IPS-15b (cell line): Measurements from ENCODE around the gene PCDHGB7.
"Not testable (repeated sequence)": the region's sequence is repeated elsewhere in the genome, so short reads cannot be mapped to it uniquely, and the experiment has no call there.

Experiments used
- H3K27me3 ChIP-seq: one replicate; pipeline ENCODE4 v1.6.1; 2013; ENCODE audit warnings: low read length; ENCODE audit not compliant: control insufficient read depth, insufficient read depth
- H3K36me3 ChIP-seq: one replicate; pipeline ENCODE4 v1.6.1; 2013; ENCODE audit warnings: low read length; ENCODE audit not compliant: control insufficient read depth, insufficient read depth
- H3K4me1 ChIP-seq: one replicate; pipeline ENCODE4 v1.6.1; 2013; ENCODE audit warnings: mild to moderate bottlenecking, low read length; ENCODE audit not compliant: control insufficient read depth, insufficient read depth
- H3K4me3 ChIP-seq: one replicate; pipeline ENCODE4 v1.5.1; 2013; ENCODE audit warnings: low read depth, low read length
- H3K9ac ChIP-seq: one replicate; pipeline ENCODE4 v1.6.1; 2013; ENCODE audit warnings: low read depth, mild to moderate bottlenecking, low read length
- H3K9me3 ChIP-seq: one replicate; pipeline ENCODE4 v1.6.1; 2013; ENCODE audit warnings: mild to moderate bottlenecking, low read length; ENCODE audit not compliant: control insufficient read depth, insufficient read depth

Gene PCDHGB7

DNA sequence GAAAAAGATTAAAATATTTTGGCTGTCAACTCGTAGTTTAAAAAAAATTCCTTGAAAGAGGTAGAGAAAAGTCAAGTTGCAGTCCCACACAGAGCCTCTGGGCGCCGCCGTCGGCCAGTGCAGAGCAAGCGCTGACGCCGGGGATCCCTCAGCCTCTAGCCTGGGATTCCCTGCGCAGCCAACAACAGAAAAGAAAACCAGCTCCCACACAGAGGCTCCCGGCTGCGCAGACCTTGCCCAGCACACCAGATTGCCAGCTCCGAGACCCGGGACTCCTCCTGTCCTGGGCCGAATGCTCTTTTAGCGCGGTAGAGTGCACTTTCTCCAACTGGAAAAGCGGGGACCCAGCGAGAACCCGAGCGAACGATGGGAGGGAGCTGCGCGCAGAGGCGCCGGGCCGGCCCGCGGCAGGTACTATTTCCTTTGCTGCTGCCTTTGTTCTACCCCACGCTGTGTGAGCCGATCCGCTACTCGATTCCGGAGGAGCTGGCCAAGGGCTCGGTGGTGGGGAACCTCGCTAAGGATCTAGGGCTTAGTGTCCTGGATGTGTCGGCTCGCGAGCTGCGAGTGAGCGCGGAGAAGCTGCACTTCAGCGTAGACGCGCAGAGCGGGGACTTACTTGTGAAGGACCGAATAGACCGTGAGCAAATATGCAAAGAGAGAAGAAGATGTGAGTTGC lies at the start of gene PCDHGB7:
Gene PCDHGB7, plus strand, starts transcription at position 184 of the 679 bp plus-strand sequence. Its CDS starts 183 bp downstream, at position 367.
- H3K9me3 ChIP-seq, H3K36me3 ChIP-seq, H3K4me1 ChIP-seq: not testable (repeated sequence)
- H3K27me3 ChIP-seq, result peaks cover 17% of the 10 kb centered on the region
- H3K9ac ChIP-seq, result peak within 1 kb of the TSS; percentile 56
- peak within 1 kb of the TSS; percentile 55 for H3K4me3 ChIP-seq

DNA sequence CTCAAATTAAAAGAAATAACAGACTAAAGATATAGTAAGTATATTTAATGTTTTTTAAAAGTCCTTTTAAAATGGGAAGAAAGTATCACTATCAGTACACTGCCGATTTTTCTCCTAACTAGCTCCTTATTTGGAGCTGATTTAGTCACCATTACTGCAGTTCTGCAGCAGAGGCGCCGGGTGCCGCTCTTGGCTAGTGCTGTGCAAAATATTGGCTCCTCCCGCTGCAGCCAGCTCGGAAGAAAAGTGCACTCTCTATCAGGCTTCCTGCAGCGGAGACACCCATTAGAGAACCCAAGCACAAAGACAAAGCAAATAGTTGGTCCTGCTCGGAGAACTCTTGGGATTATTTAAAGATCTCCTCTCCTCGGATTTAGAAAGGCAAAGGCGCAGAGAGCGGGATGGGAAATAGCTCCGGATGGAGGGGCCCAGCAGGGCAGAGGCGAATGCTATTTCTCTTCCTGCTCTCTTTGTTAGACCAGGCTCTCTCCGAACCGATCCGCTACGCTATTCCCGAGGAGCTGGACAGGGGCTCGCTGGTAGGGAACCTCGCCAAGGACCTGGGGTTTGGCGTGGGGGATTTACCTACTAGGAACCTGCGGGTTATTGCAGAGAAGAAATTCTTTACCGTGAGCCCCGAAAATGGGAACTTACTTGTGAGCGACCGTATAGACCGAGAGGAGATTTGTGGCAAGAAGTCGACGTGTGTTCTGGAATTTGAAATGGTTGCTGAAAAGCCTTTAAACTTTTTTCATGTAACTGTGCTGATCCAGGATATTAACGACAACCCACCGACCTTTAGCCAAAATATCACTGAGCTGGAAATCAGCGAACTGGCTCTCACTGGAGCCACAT lies 47.3 kb upstream of the PCDHGB7 start, which contains the start of gene PCDHGB3:
Gene PCDHGB3, plus strand, starts transcription at position 249 of the 855 bp plus-strand sequence. Its CDS starts 153 bp downstream, at position 402.
- no peaks in the 10 kb centered on the region for H3K4me1 ChIP-seq
- H3K9me3 ChIP-seq, result peaks cover 6% of the 10 kb centered on the region
- no peak within 1 kb of the TSS for H3K9ac ChIP-seq
- peak within 1 kb of the TSS; percentile 30 for H3K4me3 ChIP-seq
- no peaks in the 10 kb centered on the region for H3K27me3 ChIP-seq
- H3K36me3 ChIP-seq, result no peaks in the 10 kb centered on the region

DNA sequence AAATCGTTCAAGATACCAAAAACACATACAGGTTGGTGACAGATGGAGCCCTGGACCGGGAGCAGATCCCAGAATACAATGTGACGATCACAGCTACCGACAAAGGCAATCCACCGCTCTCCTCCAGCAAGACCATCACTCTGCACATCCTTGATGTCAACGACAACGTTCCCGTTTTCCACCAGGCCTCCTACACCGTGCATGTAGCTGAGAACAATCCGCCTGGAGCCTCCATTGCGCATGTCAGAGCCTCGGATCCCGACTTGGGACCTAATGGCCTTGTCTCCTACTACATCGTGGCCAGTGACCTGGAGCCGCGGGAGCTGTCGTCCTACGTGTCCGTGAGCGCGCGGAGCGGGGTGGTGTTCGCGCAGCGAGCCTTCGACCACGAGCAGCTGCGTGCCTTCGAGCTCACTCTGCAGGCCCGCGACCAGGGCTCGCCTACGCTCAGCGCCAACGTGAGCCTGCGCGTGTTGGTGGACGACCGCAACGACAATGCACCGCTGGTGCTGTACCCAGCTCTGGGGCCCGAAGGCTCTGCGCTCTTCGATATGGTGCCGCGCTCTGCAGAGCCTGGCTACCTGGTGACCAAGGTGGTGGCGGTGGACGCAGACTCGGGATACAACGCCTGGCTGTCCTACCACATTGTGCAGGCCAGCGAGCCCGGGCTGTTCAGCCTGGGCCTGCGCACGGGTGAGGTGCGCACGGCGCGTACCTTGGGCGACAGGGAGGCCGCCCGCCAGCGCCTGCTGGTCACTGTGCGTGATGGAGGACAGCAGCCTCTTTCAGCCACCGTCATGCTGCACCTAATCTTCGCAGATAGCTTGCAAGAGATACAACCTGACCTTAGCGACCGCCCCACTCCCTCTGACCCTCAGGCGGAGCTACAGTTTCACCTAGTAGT lies 45.7 kb upstream of the PCDHGB7 start:
- Histone ChIP-seq H3K27me3 (no peaks in the 10 kb centered on the region), H3K9me3 (no peaks in the 10 kb centered on the region)

DNA sequence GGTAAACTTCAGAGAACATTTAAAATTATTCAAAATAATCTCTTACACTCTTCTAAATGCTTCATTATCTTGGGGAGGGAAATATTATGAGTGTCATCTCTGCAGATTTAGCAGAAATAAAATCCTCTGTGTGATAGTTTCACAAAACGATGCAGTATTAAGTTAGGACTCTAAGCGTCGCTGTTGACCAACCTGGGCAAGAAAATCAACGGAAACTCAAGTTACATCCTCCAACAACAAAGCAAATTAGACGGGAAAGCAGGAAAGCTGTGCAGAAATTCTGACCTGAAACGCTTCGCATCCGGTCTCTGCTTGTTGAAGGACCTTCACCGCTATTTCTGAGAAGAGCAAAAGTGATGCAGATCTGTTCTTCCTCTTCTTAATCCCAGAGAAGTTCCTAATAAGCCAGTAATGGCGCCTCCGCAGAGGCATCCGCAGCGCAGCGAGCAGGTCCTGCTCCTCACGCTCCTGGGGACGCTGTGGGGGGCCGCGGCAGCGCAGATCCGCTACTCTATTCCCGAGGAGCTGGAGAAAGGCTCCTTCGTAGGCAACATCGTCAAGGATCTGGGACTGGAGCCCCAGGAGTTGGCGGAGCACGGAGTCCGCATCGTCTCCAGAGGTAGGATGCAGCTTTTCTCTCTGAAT lies 43.7 kb upstream of the PCDHGB7 start, which contains the start of gene PCDHGA6:
Gene PCDHGA6, plus strand, starts transcription at position 219 of the 645 bp plus-strand sequence. Its CDS starts 193 bp downstream, at position 412.
- no peaks in the 10 kb centered on the region for H3K9me3 ChIP-seq
- no peak within 1 kb of the TSS for H3K4me3 ChIP-seq
- no peaks in the 10 kb centered on the region for H3K4me1 ChIP-seq
- H3K36me3 ChIP-seq, result peaks cover 3% of the 10 kb centered on the region
- H3K9ac ChIP-seq, result no peak within 1 kb of the TSS
- H3K27me3 ChIP-seq, result no peaks in the 10 kb centered on the region

More for the DNA sequence above, 45.7 kb upstream of the PCDHGB7 start:
- H3K9ac ChIP-seq, result no peak overlapping the region
- no peaks in the 10 kb centered on the region for H3K4me1 ChIP-seq
- H3K4me3 ChIP-seq, result no peak overlapping the region
- H3K36me3 ChIP-seq, result peaks cover 3% of the 10 kb centered on the region

GRCh38 chr5:141374627-141375026 lies 42.9 kb upstream of the PCDHGB7 start:
- H3K36me3 ChIP-seq, result peaks cover 3% of the 10 kb centered on the region
- no peaks in the 10 kb centered on the region for H3K9me3 ChIP-seq
- no peaks in the 10 kb centered on the region for H3K4me1 ChIP-seq
- no peak overlapping the region for H3K9ac ChIP-seq
- no peak overlapping the region for H3K4me3 ChIP-seq
- H3K27me3 ChIP-seq, result no peaks in the 10 kb centered on the region

- H3K36me3 ChIP-seq, H3K9me3 ChIP-seq, H3K9ac ChIP-seq, H3K4me3 ChIP-seq, H3K27me3 ChIP-seq, H3K4me1 ChIP-seq: not testable (repeated sequence)
Measured at GRCh38 chr5:141375444-141376155, 41.9 kb upstream of the PCDHGB7 start.

DNA sequence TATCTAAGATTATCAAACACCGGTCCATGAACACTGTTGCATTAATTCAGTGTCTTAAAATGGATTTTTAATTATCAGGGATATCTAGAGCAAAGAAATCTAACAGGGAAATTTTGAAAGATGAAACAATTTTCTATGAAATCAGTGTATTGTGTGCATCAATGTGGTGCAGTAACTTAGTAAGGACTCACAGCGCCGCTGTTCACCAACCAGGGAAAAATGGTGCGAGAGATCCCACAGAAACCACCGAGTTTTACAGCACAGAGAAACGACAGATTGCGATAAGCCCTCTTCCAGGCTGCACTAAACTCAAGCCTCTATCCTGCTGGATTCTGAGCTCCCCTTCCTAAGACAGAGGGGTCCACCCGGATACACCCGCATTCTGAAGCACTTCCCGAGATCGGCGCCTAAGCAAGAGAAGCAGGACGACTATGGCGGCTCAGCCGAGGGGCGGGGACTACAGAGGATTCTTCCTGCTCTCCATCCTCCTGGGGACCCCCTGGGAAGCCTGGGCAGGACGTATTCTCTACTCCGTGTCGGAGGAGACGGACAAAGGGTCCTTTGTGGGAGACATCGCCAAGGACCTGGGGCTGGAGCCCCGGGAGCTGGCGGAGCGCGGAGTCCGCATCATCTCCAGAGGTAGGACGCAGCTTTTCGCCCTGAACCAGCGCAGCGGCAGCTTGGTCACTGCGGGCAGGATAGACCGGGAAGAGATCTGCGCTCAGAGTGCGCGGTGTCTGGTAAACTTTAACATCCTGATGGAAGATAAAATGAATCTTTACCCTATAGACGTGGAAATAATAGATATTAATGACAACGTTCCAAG lies 34.8 kb upstream of the PCDHGB7 start, which contains the start of gene PCDHGA7:
Gene PCDHGA7, plus strand, starts transcription at position 274 of the 826 bp plus-strand sequence. Its CDS starts 158 bp downstream, at position 432.
- Histone ChIP-seq H3K4me1 (no peaks in the 10 kb centered on the region), H3K36me3 (peaks cover 2% of the 10 kb centered on the region), H3K9me3 (no peaks in the 10 kb centered on the region), H3K27me3 (peaks cover 7% of the 10 kb centered on the region), H3K4me3 (peak within 1 kb of the TSS; percentile 75), H3K9ac (peak within 1 kb of the TSS; percentile 65)

GRCh38 chr5:141383345-141383744 lies 34.1 kb upstream of the PCDHGB7 start:
- H3K36me3 ChIP-seq, result peaks cover 2% of the 10 kb centered on the region
- H3K4me1 ChIP-seq, result no peaks in the 10 kb centered on the region
- H3K9me3 ChIP-seq, result peaks cover under 1% of the 10 kb centered on the region
- H3K27me3 ChIP-seq, result peaks cover 10% of the 10 kb centered on the region
- H3K9ac ChIP-seq, result no peak overlapping the region
- H3K4me3 ChIP-seq, result peak overlapping the region; percentile 75

DNA sequence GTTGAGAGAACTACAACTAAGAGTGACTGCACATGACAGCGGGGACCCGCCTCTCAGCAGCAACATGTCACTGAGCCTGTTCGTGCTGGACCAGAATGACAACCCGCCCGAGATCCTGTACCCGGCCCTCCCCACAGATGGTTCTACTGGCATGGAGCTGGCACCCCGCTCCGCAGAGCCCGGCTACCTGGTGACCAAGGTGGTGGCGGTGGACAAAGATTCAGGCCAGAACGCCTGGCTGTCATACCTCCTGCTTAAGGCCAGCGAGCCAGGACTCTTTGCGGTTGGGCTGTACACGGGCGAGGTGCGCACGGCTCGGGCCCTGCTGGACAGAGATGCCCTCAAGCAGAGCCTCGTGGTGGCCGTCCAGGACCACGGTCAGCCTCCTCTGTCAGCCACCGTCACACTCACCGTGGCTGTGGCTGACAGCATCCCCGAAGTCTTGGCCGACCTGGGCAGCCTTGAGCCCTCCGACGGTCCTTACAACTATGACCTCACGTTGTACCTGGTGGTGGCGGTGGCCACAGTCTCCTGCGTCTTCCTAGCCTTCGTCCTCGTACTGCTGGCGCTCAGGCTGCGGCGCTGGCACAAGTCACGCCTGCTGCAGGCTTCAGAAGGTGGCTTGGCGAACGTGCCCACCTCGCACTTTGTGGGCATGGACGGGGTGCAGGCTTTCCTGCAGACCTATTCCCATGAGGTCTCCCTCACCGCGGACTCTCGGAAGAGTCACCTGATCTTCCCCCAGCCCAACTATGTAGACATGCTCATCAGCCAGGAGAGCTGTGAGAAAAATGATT lies 32.8 kb upstream of the PCDHGB7 start:
- no peak overlapping the region for H3K4me3 ChIP-seq
- H3K9me3 ChIP-seq, result peaks cover 10% of the 10 kb centered on the region
- H3K4me1 ChIP-seq, result no peaks in the 10 kb centered on the region
- peaks cover 16% of the 10 kb centered on the region for H3K27me3 ChIP-seq
- no peak overlapping the region for H3K9ac ChIP-seq
- peaks cover 2% of the 10 kb centered on the region for H3K36me3 ChIP-seq
